ENCODE data around the gene MT1M. TPM values are rescaled to one million over a fixed set of nuclear protein-coding genes. Genes with fewer than 3 reads are reported as not detected.

The MT1M gene
- total and polyA plus RNA-seq, 2 experiments from 2014 or later, result 1.1 to 4.7 TPM

- TF ChIP-seq ZNF462 (CRISPR knock-in tag; IDR thresholded peaks at IDR 0.05), result no peak
These were observed 19.1 kb downstream of the MT1M start, which contains the start of gene MT1B (continued) for GRCh38 chr16:56651586-56651985.

- Mint-ChIP-seq H3K4me1 (peaks cover 6% of the 10 kb centered on the region; the same call in 2 of the 3 replicates), H3K36me3 (ENCODE audit: low read depth) (no peaks in the 10 kb centered on the region), H3K4me3 (no peak overlapping the region), H3K27me3 (ENCODE audit: insufficient read depth, low read depth, poor library complexity) (peaks cover 50% of the 10 kb centered on the region), H3K9me3 (no peaks in the 10 kb centered on the region), H3K27ac (no peak overlapping the region)
- peaks cover 55% of the 10 kb centered on the region for H3K27me3 ChIP-seq (ENCODE audit: insufficient read depth)
- H3K4me1 ChIP-seq (ENCODE audit: insufficient read depth), result no peaks in the 10 kb centered on the region; the same call in none of the 2 replicates
- H3F3A ChIP-seq (replicated peaks; ENCODE audit: low read depth), result no peaks in the 10 kb centered on the region
- no peaks in the 10 kb centered on the region for H3K79me2 ChIP-seq (replicated peaks; ENCODE audit: insufficient read depth)
- no peak overlapping the region for H2AFZ ChIP-seq
- H3K9me2 ChIP-seq (ENCODE audit: insufficient read depth), result no peaks in the 10 kb centered on the region
- H3K36me3 ChIP-seq (ENCODE audit: insufficient read depth), result no peaks in the 10 kb centered on the region; the same call in 1 of the 2 replicates
- ATAC-seq (no peak), DNase-seq (ENCODE audit: low spot score) (no peak)
- H3K4me2 ChIP-seq, result no peak overlapping the region
- H3K27ac ChIP-seq (ENCODE audit: low read depth), result no peak overlapping the region
- no peaks in the 10 kb centered on the region for H4K20me1 ChIP-seq (replicated peaks; ENCODE audit: insufficient read depth)
- no peak overlapping the region for H3K4me3 ChIP-seq
- no peak for TF ChIP-seq CTCF (conservative IDR thresholded peaks at IDR 0.05; ENCODE audit: low read depth in 2 of 2)
- TF ChIP-seq EZH2phosphoT487 (IDR thresholded peaks at IDR 0.05; ENCODE audit: unreplicated experiment), result no peak
- TF ChIP-seq EZH2 (IDR thresholded peaks at IDR 0.05; ENCODE audit: low read depth, unreplicated experiment), result no peak
- TF ChIP-seq ZNF114 (CRISPR knock-in tag; IDR thresholded peaks at IDR 0.05), result no peak
- TF ChIP-seq ETS1 (IDR thresholded peaks at IDR 0.05), result no peak
- TF ChIP-seq ZNF462 (CRISPR knock-in tag; IDR thresholded peaks at IDR 0.05), result no peak
These were observed 20.1 kb downstream of the MT1M start for GRCh38 chr16:56652600-56652999.

All from GM23338 (cell line).